AG04449 (cell line): ENCODE measurements around the gene POLA1.

Experiments
- CTCF ChIA-PET: fragments of 350-600 bp; formaldehyde crosslinking; extraction: SDS; loops from one replicate; lab custom pipeline; 2021; ENCODE audit warnings: antibody characterized with exemption; lab: Yijun Ruan, JAX
- POLR2A ChIA-PET: fragments of 400-600, 350-600 bp; formaldehyde crosslinking; extraction: SDS; loops from one replicate; lab custom pipeline; 2020; ENCODE audit warnings: antibody characterized with exemption, inconsistent platforms; lab: Yijun Ruan, JAX
- DNase-seq: peaks from one replicate; pipeline ENCODE4 v3.0.0-alpha.2; 2010; ENCODE audit warnings: low read depth, low spot score
- H3K4me3 ChIP-seq: 2 replicates; pipeline ENCODE4 v1.5.1; 2011; ENCODE audit warnings: low read depth, mild to moderate bottlenecking, control low read depth, low read length
- CTCF ChIP-seq: IDR thresholded peaks from one replicate; pipeline ENCODE4 v1.5.1; 2011; ENCODE audit warnings: mild to moderate bottlenecking, moderate library complexity, low read length, control low read depth, inconsistent platforms; ENCODE audit not compliant: insufficient read depth; ENCODE audit errors: missing control alignments

Gene POLA1

GRCh38 chrX:24774650-24775049 is 80.9 kb downstream of the POLA1 start:
- POLR2A ChIA-PET: no interaction called here
- DNase-seq: no peak
- TF ChIP-seq CTCF: no peak
- H3K4me3 ChIP-seq: no peak overlapping the region
- CTCF ChIA-PET: no interaction called here

- DNase-seq: no peak
These were observed 82.2 kb downstream of the POLA1 start for GRCh38 chrX:24775891-24776290.

GRCh38 chrX:24777660-24778059 is 83.9 kb downstream of the POLA1 start:
- POLR2A ChIA-PET: no interaction called here
- no peak for DNase-seq
- no peak for TF ChIP-seq CTCF
- CTCF ChIA-PET: no interaction called here
- H3K4me3 ChIP-seq: no peak overlapping the region

More at GRCh38 chrX:24775891-24776290, 82.2 kb downstream of the POLA1 start:
- POLR2A ChIA-PET: no interaction called here
- CTCF ChIA-PET: no interaction called here
- TF ChIP-seq CTCF: no peak
- no peak overlapping the region for H3K4me3 ChIP-seq

DNA sequence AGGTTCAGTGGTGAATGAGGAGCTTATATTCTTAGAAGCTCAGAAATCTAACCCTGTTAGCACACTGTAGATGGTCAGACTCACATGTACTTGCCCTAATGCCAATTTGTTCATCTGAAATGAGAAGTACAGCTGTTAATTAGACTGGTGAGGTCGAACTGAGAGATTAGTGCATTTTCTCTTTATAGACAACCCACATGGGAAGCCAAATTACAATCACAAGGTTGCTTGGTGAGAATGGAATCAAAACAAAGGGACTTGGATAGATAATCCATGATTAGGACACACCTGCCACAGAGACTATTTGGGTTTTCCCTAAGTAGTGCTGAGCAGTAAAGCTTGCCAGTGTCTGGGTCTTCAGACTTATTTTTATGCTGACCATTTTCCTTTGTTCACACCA is 88.3 kb downstream of the POLA1 start:
- no peak for DNase-seq
- CTCF ChIA-PET: interaction anchor here (1.0 kb wide), 1 partner anchor 29 kb away, joined by 3 read pairs; no protein-coding TSS in a partner anchor
- no peak for TF ChIP-seq CTCF
- POLR2A ChIA-PET: no interaction called here
- H3K4me3 ChIP-seq: no peak overlapping the region

DNA sequence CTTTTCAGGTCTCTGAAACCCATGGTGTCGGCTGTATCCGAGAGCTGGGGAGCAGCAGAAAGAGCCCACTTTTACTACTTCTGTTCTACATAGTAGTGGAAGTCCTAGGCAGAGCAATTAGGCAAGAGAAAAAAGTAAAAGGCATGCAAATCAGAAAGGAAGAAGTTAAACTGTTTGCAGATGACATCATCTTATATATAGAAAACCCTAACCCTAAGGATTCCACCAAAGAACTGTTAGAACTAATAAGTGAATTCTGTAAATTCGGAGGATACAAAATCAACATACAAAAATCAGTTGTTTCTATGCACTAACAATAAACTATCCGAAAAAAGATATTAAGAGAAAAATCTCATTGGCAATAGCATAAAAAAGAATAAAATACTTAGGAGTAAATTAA is 95.3 kb downstream of the POLA1 start:
- ChIA-PET POLR2A (no interaction called here), CTCF (no interaction called here)
- H3K4me3 ChIP-seq: no peak overlapping the region
- TF ChIP-seq CTCF: no peak
- no peak for DNase-seq

GRCh38 chrX:24790166-24790565 is 96.4 kb downstream of the POLA1 start:
- TF ChIP-seq CTCF: no peak
- ChIA-PET POLR2A (no interaction called here), CTCF (no interaction called here)
- no peak for DNase-seq
- H3K4me3 ChIP-seq: no peak overlapping the region
